G401.6 (cell line): ENCODE data around the gene STMN1.
A peak's percentile ranks its signal among the peaks of the same experiment; 100 is the strongest.

Source experiments
- FAIRE-seq: peaks from 2 replicates; lab custom pipeline; 2012; peaks lifted over from hg19 to GRCh38; lab: Jason Lieb, UNC

STMN1 gene

GRCh38 chr1:25891606-25892005 lies 14.6 kb downstream of the STMN1 start:
- no peak for FAIRE-seq

GRCh38 chr1:25890239-25891034 lies 15.8 kb downstream of the STMN1 start:
- peak; percentile 98 for FAIRE-seq

- FAIRE-seq: peak; percentile 27
Measured at GRCh38 chr1:25889470-25889869, 16.7 kb downstream of the STMN1 start.

GRCh38 chr1:25888426-25888987 lies 17.7 kb downstream of the STMN1 start:
- no peak for FAIRE-seq

GRCh38 chr1:25885602-25886001 lies 20.6 kb downstream of the STMN1 start:
- no peak for FAIRE-seq

GRCh38 chr1:25881266-25881665 lies 25.0 kb downstream of the STMN1 start:
- FAIRE-seq: no peak

- FAIRE-seq: no peak
Measured at GRCh38 chr1:25880518-25880917, 25.7 kb downstream of the STMN1 start.

- no peak for FAIRE-seq
Measured at GRCh38 chr1:25879675-25880074, 26.5 kb downstream of the STMN1 start.

- no peak for FAIRE-seq
Measured at GRCh38 chr1:25878690-25879089, 27.5 kb downstream of the STMN1 start.

- no peak for FAIRE-seq
Measured at GRCh38 chr1:25877155-25877554, 29.1 kb downstream of the STMN1 start.

GRCh38 chr1:25876693-25877077 lies 29.5 kb downstream of the STMN1 start:
- FAIRE-seq: no peak

GRCh38 chr1:25875856-25876692 lies 30.1 kb downstream of the STMN1 start:
- FAIRE-seq: no peak

- no peak for FAIRE-seq
Measured at GRCh38 chr1:25875154-25875855, 30.9 kb downstream of the STMN1 start, which contains the start of gene PAQR7. Gene PAQR7, minus strand, starts transcription at chr1:25875708. Its CDS starts 11,869 bp downstream, at chr1:25863839.

- no peak for FAIRE-seq
Measured at GRCh38 chr1:25874635-25875153, 31.5 kb downstream of the STMN1 start.

GRCh38 chr1:25874209-25874608 lies 32.0 kb downstream of the STMN1 start:
- no peak for FAIRE-seq

GRCh38 chr1:25873120-25873519 lies 33.1 kb downstream of the STMN1 start:
- FAIRE-seq: no peak

GRCh38 chr1:25872713-25873112 lies 33.5 kb downstream of the STMN1 start:
- no peak for FAIRE-seq

GRCh38 chr1:25871704-25872494 lies 34.3 kb downstream of the STMN1 start:
- no peak for FAIRE-seq

GRCh38 chr1:25871086-25871703 lies 35.0 kb downstream of the STMN1 start:
- FAIRE-seq: no peak

- FAIRE-seq: no peak
Measured at GRCh38 chr1:25870614-25871013, 35.6 kb downstream of the STMN1 start.
